Ammon's horn (tissue), 1 donor: Measurements from ENCODE around the gene BTG4.

Source experiments
- DNase-seq: peaks from one replicate; pipeline ENCODE4 v3.0.0-alpha.2; 2016; ENCODE audit warnings: low spot score

The BTG4 gene

GRCh38 chr11:111455291-111456085 lies 56.7 kb downstream of the BTG4 start:
- DNase-seq: no peak

- peak; percentile 61 for DNase-seq
Measured at GRCh38 chr11:111454561-111455192, 57.5 kb downstream of the BTG4 start.

- no peak for DNase-seq
Measured at GRCh38 chr11:111452817-111453552, 59.2 kb downstream of the BTG4 start.

- DNase-seq: no peak
Measured at GRCh38 chr11:111452146-111452545, 60.0 kb downstream of the BTG4 start.

- DNase-seq: no peak
Measured at GRCh38 chr11:111450480-111451320, 61.5 kb downstream of the BTG4 start.

GRCh38 chr11:111449696-111450479 lies 62.3 kb downstream of the BTG4 start:
- DNase-seq: peak; percentile 83

- DNase-seq: no peak
Measured at GRCh38 chr11:111448831-111449557, 63.2 kb downstream of the BTG4 start.

- no peak for DNase-seq
Measured at GRCh38 chr11:111448414-111448813, 63.8 kb downstream of the BTG4 start.

- DNase-seq: no peak
Measured at GRCh38 chr11:111447931-111448330, 64.3 kb downstream of the BTG4 start.

- DNase-seq: no peak
Measured at GRCh38 chr11:111447112-111447471, 65.1 kb downstream of the BTG4 start.

GRCh38 chr11:111446404-111447111 lies 65.6 kb downstream of the BTG4 start:
- DNase-seq: peak; percentile 98

- no peak for DNase-seq
Measured at GRCh38 chr11:111445586-111445985, 66.6 kb downstream of the BTG4 start.
